ENCODE measurements around the gene BANK1. TPM values are rescaled to one million over a fixed set of nuclear protein-coding genes. Genes with fewer than 3 reads are reported as not detected.

BANK1 gene
- total RNA-seq, 1 experiment from 2014 or later = not detected

DNA sequence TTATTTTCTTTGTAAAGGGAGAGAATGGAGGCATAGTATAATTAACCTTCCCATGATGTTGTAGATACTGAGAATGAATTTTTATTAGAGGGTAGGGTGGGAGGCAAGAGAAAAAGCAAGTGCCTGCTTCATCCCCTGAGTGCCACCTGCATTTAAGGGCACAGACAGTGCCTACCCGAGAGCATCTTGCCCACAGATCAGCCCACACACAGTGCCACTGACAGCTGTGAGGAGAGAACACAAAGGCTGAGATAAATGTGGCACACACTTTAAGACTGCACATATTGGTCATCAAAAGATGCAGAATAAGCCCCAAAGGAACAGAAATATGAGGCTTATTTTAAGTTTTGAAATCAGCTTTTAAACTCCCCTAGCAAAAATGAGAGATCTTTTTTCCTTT lies 304.0 kb downstream of the BANK1 start:
- DNase-seq = no peak
- H3K27me3 ChIP-seq = no peaks in the 10 kb centered on the region
- no peak overlapping the region for H3K4me3 ChIP-seq
- H3K36me3 ChIP-seq = no peaks in the 10 kb centered on the region
- no peaks in the 10 kb centered on the region for H3K9me3 ChIP-seq

DNA sequence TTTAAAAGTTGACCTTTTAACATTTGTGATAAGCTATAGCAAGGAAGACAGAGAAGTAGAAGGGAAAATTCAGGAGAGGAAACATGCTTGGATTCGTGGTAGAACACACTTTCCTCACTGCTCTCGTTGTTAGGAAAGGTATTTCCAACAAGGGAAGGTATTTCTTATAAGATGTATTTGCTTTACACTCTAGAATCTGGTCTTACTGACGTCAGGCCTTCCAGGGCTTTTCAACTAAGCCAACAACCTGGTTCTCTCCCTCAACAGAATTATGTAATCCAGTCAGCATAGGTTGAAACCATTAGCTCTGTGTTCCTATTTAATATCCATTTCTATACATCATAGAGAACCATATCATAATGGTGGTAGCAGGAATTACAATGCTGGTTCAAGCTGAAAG lies 312.8 kb downstream of the BANK1 start:
- Histone ChIP-seq H3K27me3 (no peaks in the 10 kb centered on the region), H3K36me3 (no peaks in the 10 kb centered on the region), H3K9me3 (no peaks in the 10 kb centered on the region), H3K4me3 (no peak overlapping the region)
- no peak for DNase-seq

DNA sequence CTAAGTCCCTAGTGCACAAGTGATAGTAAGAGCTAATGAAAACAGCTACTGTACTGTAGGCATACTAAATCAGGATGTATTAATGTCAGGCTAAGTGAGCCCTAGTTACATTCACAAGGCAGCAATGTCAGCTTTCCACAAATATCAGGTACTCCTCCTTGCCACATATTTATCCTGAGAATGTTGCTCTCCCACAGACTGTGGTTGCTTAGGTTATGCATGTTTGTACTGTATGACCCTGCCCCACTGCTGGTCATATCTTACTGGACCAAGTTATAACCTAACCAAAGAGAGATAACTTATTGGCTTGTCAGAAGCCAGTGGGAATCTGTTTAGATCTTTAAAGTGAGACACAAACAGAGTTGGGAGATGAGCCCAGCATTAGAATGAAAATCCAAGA lies 313.7 kb downstream of the BANK1 start:
- H3K36me3 ChIP-seq = no peaks in the 10 kb centered on the region
- DNase-seq = no peak
- no peaks in the 10 kb centered on the region for H3K27me3 ChIP-seq
- H3K4me3 ChIP-seq = no peak overlapping the region
- no peaks in the 10 kb centered on the region for H3K9me3 ChIP-seq

DNA sequence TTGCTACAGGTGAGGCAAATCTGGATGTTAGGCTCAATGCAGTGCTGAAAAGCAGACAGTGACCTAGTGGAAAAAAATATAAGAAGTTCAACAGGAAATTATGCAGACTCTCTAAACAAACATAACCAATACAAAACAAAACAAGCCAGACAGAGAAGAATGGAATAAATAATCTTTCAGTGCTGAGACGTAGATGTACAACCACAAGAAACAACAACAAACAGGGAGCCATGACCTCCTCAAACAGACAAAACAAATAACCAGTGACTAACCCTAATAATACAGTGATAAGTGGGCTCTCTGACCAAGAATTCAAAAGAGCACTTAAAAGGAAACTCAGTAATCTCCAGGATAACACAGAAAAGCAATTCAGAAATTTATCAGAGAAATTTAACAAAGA lies 315.5 kb downstream of the BANK1 start:
- H3K9me3 ChIP-seq = no peaks in the 10 kb centered on the region
- no peaks in the 10 kb centered on the region for H3K27me3 ChIP-seq
- no peak overlapping the region for H3K4me3 ChIP-seq
- DNase-seq = no peak
- no peaks in the 10 kb centered on the region for H3K36me3 ChIP-seq

DNA sequence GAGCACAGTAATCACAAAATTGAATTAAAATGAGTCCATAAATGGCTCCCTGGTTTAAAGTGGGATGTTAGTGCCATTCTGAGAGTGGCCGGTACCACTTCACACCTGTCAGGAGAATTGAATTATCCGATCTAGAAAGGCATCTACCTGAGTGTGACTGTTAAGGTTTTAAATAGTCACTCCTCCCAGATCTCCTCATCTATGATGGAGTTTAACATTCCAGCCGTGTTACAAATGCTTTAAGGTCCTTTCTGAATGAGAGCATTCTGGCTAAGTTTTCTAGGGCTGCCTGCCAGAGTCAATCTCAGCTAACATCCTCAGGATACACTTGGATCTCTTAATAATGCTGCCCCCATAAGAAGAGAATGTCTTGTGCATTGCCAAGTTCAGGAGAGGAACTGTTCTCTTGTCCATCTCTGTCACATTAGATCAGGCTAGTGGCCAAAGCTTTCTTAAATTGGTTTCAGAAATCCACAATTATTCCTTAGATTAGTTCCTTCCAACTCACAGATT lies 323.6 kb downstream of the BANK1 start:
- Histone ChIP-seq H3K27me3 (no peaks in the 10 kb centered on the region), H3K36me3 (no peaks in the 10 kb centered on the region), H3K4me3 (no peak overlapping the region), H3K9me3 (no peaks in the 10 kb centered on the region)
- DNase-seq = no peak

DNA sequence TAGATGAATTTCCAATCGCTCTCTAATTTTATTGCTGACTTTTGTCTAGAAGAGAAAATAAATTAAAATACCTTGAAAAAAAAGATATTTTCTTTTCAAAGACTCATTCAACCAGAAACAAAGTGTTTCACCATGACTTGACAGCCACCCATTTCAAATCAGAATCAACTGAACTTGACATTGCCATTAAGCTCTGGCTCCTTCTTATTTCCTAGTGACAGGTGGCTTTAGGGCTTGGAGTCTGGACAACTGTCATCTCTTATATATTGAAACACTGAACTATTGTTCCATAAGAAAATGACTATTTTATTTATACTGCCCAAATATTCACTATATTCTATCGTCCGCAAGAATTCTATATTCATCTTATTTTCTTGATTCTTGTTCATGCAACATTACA lies 325.6 kb downstream of the BANK1 start:
- H3K36me3 ChIP-seq = no peaks in the 10 kb centered on the region
- no peaks in the 10 kb centered on the region for H3K27me3 ChIP-seq
- no peak for DNase-seq
- no peaks in the 10 kb centered on the region for H3K9me3 ChIP-seq
- no peak overlapping the region for H3K4me3 ChIP-seq

DNA sequence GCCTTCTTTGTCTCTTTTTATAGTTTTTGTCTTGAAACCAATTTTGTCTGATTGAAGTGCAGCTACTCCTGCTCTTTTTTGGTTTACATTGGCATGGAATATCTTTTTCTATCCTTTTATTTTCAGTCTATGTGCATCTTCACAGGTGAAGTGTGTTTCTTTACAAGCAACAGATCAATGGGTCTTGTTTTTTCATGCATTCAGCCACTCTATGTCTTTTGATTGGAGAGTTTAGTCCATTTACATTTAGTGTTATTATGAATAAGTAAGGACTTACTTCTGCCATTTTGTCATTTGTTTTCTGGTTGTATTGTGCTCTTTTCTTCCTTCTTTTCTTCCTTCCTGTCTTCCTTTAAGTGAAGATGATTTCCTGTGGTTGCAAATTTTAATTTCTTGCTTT lies 330.3 kb downstream of the BANK1 start:
- Histone ChIP-seq H3K4me3 (no peak overlapping the region), H3K36me3 (no peaks in the 10 kb centered on the region), H3K27me3 (no peaks in the 10 kb centered on the region), H3K9me3 (0 out of 2 replicates have a peak, but pooled peaks cover 2% of the 10 kb centered on the region)
- no peak for DNase-seq

All from MG63 (cell line).